ENCODE results near the gene PLIN5. TPM values are rescaled to one million over a fixed set of nuclear protein-coding genes. Genes with fewer than 3 reads are reported as not detected.
A peak's percentile ranks its signal among the peaks of the same experiment; 100 is the strongest.

PLIN5 gene
- total and polyA plus RNA-seq, 10 of the 15 experiments (the other 5 are each of a cell fraction or from before 2014, with no cell fraction given), result 0.15 to 0.33 TPM; not detected in 8

DNA sequence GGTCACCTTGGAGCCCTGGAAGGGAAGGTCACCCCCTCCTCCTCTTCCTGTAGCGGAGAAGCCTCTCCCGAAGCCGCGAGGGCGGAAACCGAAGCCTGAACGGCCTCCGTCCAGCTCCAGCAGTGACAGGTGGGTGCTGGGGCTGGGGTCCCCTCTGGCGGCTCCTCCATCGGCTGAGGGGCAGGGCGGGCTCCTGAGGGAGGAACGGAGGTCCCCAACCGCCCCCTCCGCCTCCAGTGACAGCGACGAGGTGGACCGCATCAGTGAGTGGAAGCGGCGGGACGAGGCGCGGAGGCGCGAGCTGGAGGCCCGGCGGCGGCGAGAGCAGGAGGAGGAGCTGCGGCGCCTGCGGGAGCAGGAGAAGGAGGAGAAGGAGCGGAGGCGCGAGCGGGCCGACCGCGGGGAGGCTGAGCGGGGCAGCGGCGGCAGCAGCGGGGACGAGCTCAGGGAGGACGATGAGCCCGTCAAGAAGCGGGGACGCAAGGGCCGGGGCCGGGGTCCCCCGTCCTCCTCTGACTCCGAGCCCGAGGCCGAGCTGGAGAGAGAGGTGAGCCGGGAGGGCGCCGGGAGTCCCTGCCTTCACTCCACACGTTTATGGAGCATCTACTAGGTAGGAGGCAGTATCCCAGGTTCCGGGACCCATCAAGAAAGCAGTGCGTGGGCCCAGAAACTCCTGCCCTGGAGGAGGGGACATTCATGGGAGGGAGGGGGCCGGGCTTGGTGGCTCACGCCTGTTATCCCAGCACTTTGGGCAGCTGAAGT is 40.9 kb downstream of the PLIN5 start (continued):
- TF ChIP-seq, protein P1, sequence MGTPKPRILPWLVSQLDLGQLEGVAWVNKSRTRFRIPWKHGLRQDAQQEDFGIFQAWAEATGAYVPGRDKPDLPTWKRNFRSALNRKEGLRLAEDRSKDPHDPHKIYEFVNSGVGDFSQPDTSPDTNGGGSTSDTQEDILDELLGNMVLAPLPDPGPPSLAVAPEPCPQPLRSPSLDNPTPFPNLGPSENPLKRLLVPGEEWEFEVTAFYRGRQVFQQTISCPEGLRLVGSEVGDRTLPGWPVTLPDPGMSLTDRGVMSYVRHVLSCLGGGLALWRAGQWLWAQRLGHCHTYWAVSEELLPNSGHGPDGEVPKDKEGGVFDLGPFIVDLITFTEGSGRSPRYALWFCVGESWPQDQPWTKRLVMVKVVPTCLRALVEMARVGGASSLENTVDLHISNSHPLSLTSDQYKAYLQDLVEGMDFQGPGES (IDR thresholded peaks at IDR 0.05), result no peak
- TF ChIP-seq, protein P2, sequence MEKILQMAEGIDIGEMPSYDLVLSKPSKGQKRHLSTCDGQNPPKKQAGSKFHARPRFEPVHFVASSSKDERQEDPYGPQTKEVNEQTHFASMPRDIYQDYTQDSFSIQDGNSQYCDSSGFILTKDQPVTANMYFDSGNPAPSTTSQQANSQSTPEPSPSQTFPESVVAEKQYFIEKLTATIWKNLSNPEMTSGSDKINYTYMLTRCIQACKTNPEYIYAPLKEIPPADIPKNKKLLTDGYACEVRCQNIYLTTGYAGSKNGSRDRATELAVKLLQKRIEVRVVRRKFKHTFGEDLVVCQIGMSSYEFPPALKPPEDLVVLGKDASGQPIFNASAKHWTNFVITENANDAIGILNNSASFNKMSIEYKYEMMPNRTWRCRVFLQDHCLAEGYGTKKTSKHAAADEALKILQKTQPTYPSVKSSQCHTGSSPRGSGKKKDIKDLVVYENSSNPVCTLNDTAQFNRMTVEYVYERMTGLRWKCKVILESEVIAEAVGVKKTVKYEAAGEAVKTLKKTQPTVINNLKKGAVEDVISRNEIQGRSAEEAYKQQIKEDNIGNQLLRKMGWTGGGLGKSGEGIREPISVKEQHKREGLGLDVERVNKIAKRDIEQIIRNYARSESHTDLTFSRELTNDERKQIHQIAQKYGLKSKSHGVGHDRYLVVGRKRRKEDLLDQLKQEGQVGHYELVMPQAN (conservative IDR thresholded peaks at IDR 0.05), result no peak
- TF ChIP-seq, protein P3, sequence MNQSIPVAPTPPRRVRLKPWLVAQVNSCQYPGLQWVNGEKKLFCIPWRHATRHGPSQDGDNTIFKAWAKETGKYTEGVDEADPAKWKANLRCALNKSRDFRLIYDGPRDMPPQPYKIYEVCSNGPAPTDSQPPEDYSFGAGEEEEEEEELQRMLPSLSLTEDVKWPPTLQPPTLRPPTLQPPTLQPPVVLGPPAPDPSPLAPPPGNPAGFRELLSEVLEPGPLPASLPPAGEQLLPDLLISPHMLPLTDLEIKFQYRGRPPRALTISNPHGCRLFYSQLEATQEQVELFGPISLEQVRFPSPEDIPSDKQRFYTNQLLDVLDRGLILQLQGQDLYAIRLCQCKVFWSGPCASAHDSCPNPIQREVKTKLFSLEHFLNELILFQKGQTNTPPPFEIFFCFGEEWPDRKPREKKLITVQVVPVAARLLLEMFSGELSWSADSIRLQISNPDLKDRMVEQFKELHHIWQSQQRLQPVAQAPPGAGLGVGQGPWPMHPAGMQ (IDR thresholded peaks at IDR 0.05; ENCODE audit: borderline replicate concordance), result no peak

DNA sequence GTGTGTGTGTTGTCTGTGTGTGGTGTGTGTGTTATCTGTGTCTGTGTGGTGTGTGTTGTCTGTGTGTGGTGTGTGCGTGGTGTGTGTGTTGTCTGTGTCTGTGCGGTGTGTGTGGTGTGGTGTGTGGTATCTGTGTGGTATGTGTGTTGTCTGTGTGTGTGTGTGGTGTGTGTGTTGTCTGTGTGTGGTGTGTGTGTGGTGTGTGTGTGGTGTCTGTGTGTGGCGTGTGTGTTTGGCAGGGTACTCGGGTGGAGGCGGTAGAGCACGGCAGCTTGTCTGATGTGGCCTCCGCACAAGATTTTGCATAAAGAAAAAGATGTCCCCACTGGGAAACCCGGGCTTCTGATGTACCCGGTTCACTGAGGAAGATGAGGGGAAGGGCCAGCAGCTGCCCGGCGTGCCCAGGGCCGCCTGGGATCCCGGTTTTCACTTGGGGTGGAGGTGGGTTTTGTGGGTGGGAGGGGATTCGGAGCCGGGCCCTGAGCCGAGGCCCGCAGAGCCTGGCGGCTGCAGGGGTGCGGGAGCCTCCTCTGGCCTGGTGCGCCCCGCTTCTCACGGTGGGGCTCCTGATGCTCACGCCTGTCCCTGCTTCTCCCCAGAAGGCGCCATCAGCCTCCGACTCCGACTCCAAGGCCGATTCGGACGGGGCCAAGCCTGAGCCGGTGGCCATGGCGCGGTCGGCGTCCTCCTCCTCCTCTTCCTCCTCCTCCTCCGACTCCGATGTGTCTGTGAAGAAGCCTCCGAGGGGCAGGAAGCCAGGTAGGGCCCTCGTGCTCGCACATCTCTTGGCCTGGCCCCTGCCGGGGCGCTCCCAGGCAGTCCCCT is 41.7 kb downstream of the PLIN5 start:
- Histone ChIP-seq H3K27ac (ENCODE audit: control insufficient read depth, insufficient read depth) (no peak overlapping the region), H2AFZ (ENCODE audit: control insufficient read depth, low read depth, low read length) (no peak overlapping the region), H3K27me3 (replicated peaks in 1 of 2; ENCODE audit: control insufficient read depth in 2 of 2, insufficient read depth in 2 of 2, low read length in 1 of 2) (no peaks in the 10 kb centered on the region), H3K9me3 (replicated peaks; ENCODE audit: control insufficient read depth, insufficient read depth, low read length) (no peaks in the 10 kb centered on the region), H3K4me2 (ENCODE audit: control insufficient read depth, insufficient read depth) (no peak overlapping the region), H3K9ac (ENCODE audit: control insufficient read depth, insufficient read depth, low read length) (no peak overlapping the region), H3K4me3 (no peak overlapping the region), H4K20me1 (ENCODE audit: control insufficient read depth, insufficient read depth) (no peaks in the 10 kb centered on the region), H3K36me3 (ENCODE audit: control insufficient read depth in 2 of 2, insufficient read depth in 2 of 2, low read length in 1 of 2) (peaks cover 11 to 19% of the 10 kb centered on the region in 2 experiments; a peak in 3 of 4 replicates), H3K4me1 (ENCODE audit: control insufficient read depth, insufficient read depth, low read length) (no peaks in the 10 kb centered on the region), H3K79me2 (ENCODE audit: control insufficient read depth, insufficient read depth, low read length) (no peaks in the 10 kb centered on the region)
- in situ Hi-C loops (cut with MboI), result no loop called here
- no peak for ATAC-seq
- ChIA-PET POLR2A (no interaction called here), RAD21 (ENCODE audit: unreplicated experiment) (no interaction called here), CTCF (no interaction called here), SMC1A (ENCODE audit: uncharacterized antibody, unreplicated experiment) (no interaction called here)
- DNase-seq (ENCODE audit: low read depth, low spot score), result no peak
- no TSS peak for BruUV-seq (replicated peaks)
- intact Hi-C loops (cut with micrococcal nuclease; ENCODE audit: unreplicated experiment), result no loop called here
- TF ChIP-seq RUNX3 (IDR thresholded peaks at IDR 0.05; ENCODE audit: low read length) (0 out of 2 replicates have a peak, but pooled peaks have one; percentile 7), SMAD5 (IDR thresholded peaks at IDR 0.05; ENCODE audit: low read depth) (no peak)
- 87% methylated on average over 31 of the region's 41 CpGs for WGBS (ENCODE audit: insufficient coverage, insufficient replicate concordance, low lambda C conversion rate, missing lambda C conversion rate)
- FAIRE-seq, result peak; percentile 74
